Astrocyte of the cerebellum (primary cell): ENCODE data around the gene LRP1B.

Experiments used
- DNase-seq: peaks from one replicate; pipeline ENCODE4 v3.0.0-alpha.2; 2011; ENCODE audit warnings: low read depth
- H3K4me3 ChIP-seq: 2 replicates; pipeline ENCODE4 v1.5.1; 2011; ENCODE audit warnings: mild to moderate bottlenecking, low read depth, low read length, moderate library complexity
- CTCF ChIP-seq: IDR thresholded peaks from 2 replicates; pipeline ENCODE4 v1.5.1; 2012; ENCODE audit warnings: low read length, low read depth, moderate library complexity, mild to moderate bottlenecking; ENCODE audit errors: missing control alignments
- in situ Hi-C: cut with HindIII; loops from 2 replicates; pipeline ENCODE4 v1.10.0; 2017; ENCODE audit warnings: low sequenced_read_pairs

The LRP1B gene

GRCh38 chr2:140589273-140589672 lies 1541.5 kb downstream of the LRP1B start:
- TF ChIP-seq CTCF = no peak
- DNase-seq = no peak
- in situ Hi-C loops = no loop called here
- H3K4me3 ChIP-seq = no peak overlapping the region

- peak; percentile 42 for TF ChIP-seq CTCF
- no peak for DNase-seq
- in situ Hi-C loops = no loop called here
- H3K4me3 ChIP-seq = no peak overlapping the region
Measured at GRCh38 chr2:140586379-140586778, 1544.4 kb downstream of the LRP1B start.

- TF ChIP-seq CTCF = no peak
- no peak for DNase-seq
- in situ Hi-C loops = no loop called here
- H3K4me3 ChIP-seq = no peak overlapping the region
Measured at GRCh38 chr2:140585016-140585415, 1545.8 kb downstream of the LRP1B start.

- DNase-seq = no peak
- TF ChIP-seq CTCF = no peak
- no peak overlapping the region for H3K4me3 ChIP-seq
- in situ Hi-C loops = no loop called here
Measured at GRCh38 chr2:140584471-140584870, 1546.3 kb downstream of the LRP1B start.

- in situ Hi-C loops = no loop called here
- no peak for TF ChIP-seq CTCF
- DNase-seq = no peak
Measured at GRCh38 chr2:140580532-140581151, 1550.2 kb downstream of the LRP1B start.

GRCh38 chr2:140577453-140577852 lies 1553.4 kb downstream of the LRP1B start:
- in situ Hi-C loops = no loop called here
- TF ChIP-seq CTCF = no peak
- no peak for DNase-seq
- no peak overlapping the region for H3K4me3 ChIP-seq

More at GRCh38 chr2:140580532-140581151, 1550.2 kb downstream of the LRP1B start:
- H3K4me3 ChIP-seq = no peak overlapping the region
